Neural cell (in vitro differentiated cells): ENCODE measurements around the gene PSMB3. TPM values are rescaled to one million over a fixed set of nuclear protein-coding genes. Genes with fewer than 3 reads are reported as not detected.

Experiments
- H2AFZ ChIP-seq: fragments of 200-600, 300-800 bp; sonication (generic), shearing (Covaris generic); 2 replicates; pipeline ENCODE4 v1.6.0; 2014; ENCODE audit warnings: low read depth, mild to moderate bottlenecking, antibody characterized with exemption, low read length, moderate library complexity
- H3F3A ChIP-seq: fragments of 200-600 bp; shearing (Covaris generic); 2 replicates; pipeline ENCODE4 v1.6.1; 2016; ENCODE audit warnings: mild to moderate bottlenecking, moderate library complexity, mixed read lengths, antibody characterized with exemption, low read length; ENCODE audit not compliant: insufficient read depth, poor library complexity, severe bottlenecking
- H3K27ac ChIP-seq: fragments of 200-600, 300-800 bp; sonication (generic), shearing (Covaris generic); 2 replicates; pipeline ENCODE4 v1.5.1; 2014; ENCODE audit warnings: mild to moderate bottlenecking, low read length, moderate library complexity
- H3K27me3 ChIP-seq: fragments of 300-800, 200-600 bp; sonication (generic), shearing (Covaris generic); 2 replicates; pipeline ENCODE4 v1.6.0; 2014; ENCODE audit warnings: mild to moderate bottlenecking, low read depth, low read length, moderate library complexity; ENCODE audit not compliant: insufficient read depth
- H3K36me3 ChIP-seq: fragments of 300-800, 200-600 bp; sonication (generic), shearing (Covaris generic); 2 replicates; pipeline ENCODE4 v1.5.1; 2014; ENCODE audit warnings: mild to moderate bottlenecking, antibody characterized with exemption, low read length, moderate library complexity; ENCODE audit not compliant: insufficient read depth
- H3K4me2 ChIP-seq: fragments of 300-800, 200-600 bp; sonication (generic), shearing (Covaris generic); 2 replicates; pipeline ENCODE4 v1.6.0; 2014; ENCODE audit warnings: mild to moderate bottlenecking, low read length
- H3K4me3 ChIP-seq: fragments of 300-800, 200-600 bp; sonication (generic), shearing (Covaris generic); 2 replicates; pipeline ENCODE4 v1.5.1; 2014; ENCODE audit warnings: mild to moderate bottlenecking, low read length, moderate library complexity
- H3K79me2 ChIP-seq: fragments of 200-600 bp; shearing (Covaris generic); replicated peaks from 2 replicates; pipeline ENCODE4 v1.6.0; 2014; ENCODE audit warnings: mild to moderate bottlenecking, low read length, moderate library complexity; ENCODE audit not compliant: insufficient read depth
- H3K9ac ChIP-seq: fragments of 300-800, 200-600 bp; sonication (generic), shearing (Covaris generic); 2 replicates; pipeline ENCODE4 v1.6.1; 2016; ENCODE audit warnings: mild to moderate bottlenecking, low read length, mixed read lengths
- H3K9me2 ChIP-seq: fragments of 200-600 bp; shearing (Covaris generic); 2 replicates; pipeline ENCODE4 v1.6.1; 2016; ENCODE audit warnings: mild to moderate bottlenecking, low read length, mixed read lengths; ENCODE audit not compliant: insufficient read depth
- H3K9me3 ChIP-seq: fragments of 200-600, 300-800 bp; sonication (generic), shearing (Covaris generic); 2 replicates; pipeline ENCODE4 v1.6.1; 2016; ENCODE audit warnings: mild to moderate bottlenecking, mixed run types, low read length, moderate library complexity, mixed read lengths
- H4K20me1 ChIP-seq: fragments of 200-600 bp; shearing (Covaris generic); 2 replicates; pipeline ENCODE4 v1.6.1; 2016; ENCODE audit warnings: mild to moderate bottlenecking, mixed run types; ENCODE audit not compliant: insufficient read depth
- CTCF ChIP-seq: fragments of 450-650 bp; IDR thresholded peaks from 2 replicates; pipeline ENCODE4 v1.5.1; 2014; ENCODE audit warnings: antibody characterized with exemption, mild to moderate bottlenecking, moderate library complexity; ENCODE audit not compliant: poor library complexity, severe bottlenecking
- EP300 ChIP-seq: fragments of 450-650 bp; conservative IDR thresholded peaks from 2 replicates; pipeline ENCODE4 v1.6.1; 2014; ENCODE audit warnings: antibody characterized with exemption, mild to moderate bottlenecking, moderate library complexity; ENCODE audit not compliant: poor library complexity, severe bottlenecking
- EZH2 ChIP-seq: fragments of 200-600, 300-800 bp; shearing (Covaris generic), sonication (generic); IDR thresholded peaks from 2 replicates; pipeline ENCODE4 v1.6.1; 2014; ENCODE audit warnings: antibody characterized with exemption, low read length, borderline replicate concordance, mild to moderate bottlenecking; ENCODE audit not compliant: insufficient read depth, poor library complexity, severe bottlenecking
- MXI1 ChIP-seq: fragments of 450-650 bp; conservative IDR thresholded peaks from 2 replicates; pipeline ENCODE4 v1.6.1; 2014; ENCODE audit warnings: antibody characterized with exemption, mild to moderate bottlenecking; ENCODE audit not compliant: poor library complexity, severe bottlenecking
- POLR2AphosphoS5 ChIP-seq: IDR thresholded peaks from 2 replicates; pipeline ENCODE4 v1.6.1; 2012
- RAD21 ChIP-seq: fragments of 450-650 bp; conservative IDR thresholded peaks from 2 replicates; pipeline ENCODE4 v1.6.1; 2014; ENCODE audit warnings: antibody characterized with exemption, mild to moderate bottlenecking, moderate library complexity
- REST ChIP-seq: IDR thresholded peaks from 2 replicates; pipeline ENCODE4 v1.6.1; 2012; ENCODE audit warnings: borderline replicate concordance
- SMC3 ChIP-seq: fragments of 450-650 bp; conservative IDR thresholded peaks from 2 replicates; pipeline ENCODE4 v1.6.1; 2014; ENCODE audit warnings: antibody characterized with exemption, mild to moderate bottlenecking, moderate library complexity; ENCODE audit not compliant: poor library complexity
- TAF1 ChIP-seq: IDR thresholded peaks from 2 replicates; pipeline ENCODE4 v1.6.1; 2012; ENCODE audit warnings: low read depth
- polyA plus RNA-seq: library from polyadenylated mRNA; depleted of rRNA; stranded (reverse); fragments of >200 nt; gene quantifications from 2 replicates; pipeline ENCODE4 v1.2.3, GENCODE V29; 2014

The PSMB3 gene
- polyA plus RNA-seq, 1 donor from 2014 or later, result 338 TPM

GRCh38 chr17:38739305-38739704 is 13.2 kb upstream of the PSMB3 start:
- Histone ChIP-seq H3F3A (no peaks in the 10 kb centered on the region), H3K4me2 (no peak overlapping the region), H3K4me3 (no peak overlapping the region), H4K20me1 (peaks cover 23% of the 10 kb centered on the region), H3K79me2 (peaks cover 44% of the 10 kb centered on the region), H2AFZ (no peak overlapping the region), H3K36me3 (no peaks in the 10 kb centered on the region), H3K9ac (no peak overlapping the region), H3K9me2 (no peaks in the 10 kb centered on the region), H3K9me3 (no peaks in the 10 kb centered on the region), H3K27ac (no peak overlapping the region), H3K27me3 (no peaks in the 10 kb centered on the region)
- TF ChIP-seq POLR2AphosphoS5 (no peak), RAD21 (no peak), EP300 (no peak), SMC3 (no peak), CTCF (no peak), EZH2 (no peak), MXI1 (no peak)

- no peaks in the 10 kb centered on the region for H3K27me3 ChIP-seq
- H3K9me3 ChIP-seq, result no peaks in the 10 kb centered on the region
- H3F3A ChIP-seq, result no peaks in the 10 kb centered on the region
- no peak overlapping the region for H3K27ac ChIP-seq
- no peak overlapping the region for H3K4me3 ChIP-seq
- no peak overlapping the region for H3K4me2 ChIP-seq
- no peak overlapping the region for H2AFZ ChIP-seq
- no peak overlapping the region for H3K9ac ChIP-seq
- H3K36me3 ChIP-seq, result no peaks in the 10 kb centered on the region
- H4K20me1 ChIP-seq, result peaks cover 23% of the 10 kb centered on the region
- TF ChIP-seq EP300, result no peak
- TF ChIP-seq RAD21, result no peak
- TF ChIP-seq CTCF, result no peak
- peaks cover 52% of the 10 kb centered on the region for H3K79me2 ChIP-seq
- no peaks in the 10 kb centered on the region for H3K9me2 ChIP-seq
Measured at GRCh38 chr17:38740044-38740443, 12.5 kb upstream of the PSMB3 start.

- Histone ChIP-seq H3K4me3 (no peak overlapping the region), H3K9me3 (no peaks in the 10 kb centered on the region), H3K9me2 (no peaks in the 10 kb centered on the region), H4K20me1 (peaks cover 23% of the 10 kb centered on the region), H3K27ac (no peak overlapping the region), H3K79me2 (peaks cover 59% of the 10 kb centered on the region), H3K4me2 (no peak overlapping the region), H3K27me3 (no peaks in the 10 kb centered on the region), H3K36me3 (no peaks in the 10 kb centered on the region), H2AFZ (no peak overlapping the region), H3F3A (no peaks in the 10 kb centered on the region), H3K9ac (no peak overlapping the region)
- no peak for TF ChIP-seq POLR2AphosphoS5
- TF ChIP-seq CTCF, result no peak
- no peak for TF ChIP-seq EZH2
- no peak for TF ChIP-seq EP300
- TF ChIP-seq REST, result no peak
- no peak for TF ChIP-seq MXI1
- TF ChIP-seq RAD21, result no peak
- no peak for TF ChIP-seq TAF1
- TF ChIP-seq SMC3, result no peak
Measured at GRCh38 chr17:38740806-38741205, 11.7 kb upstream of the PSMB3 start.
